HEK293T (cell line): ENCODE results near the gene TGDS.

Experiments
- CTCF ChIA-PET: fragments of 350-600 bp; formaldehyde crosslinking; extraction: SDS; loops from one replicate; lab custom pipeline; 2021; ENCODE audit warnings: antibody characterized with exemption, inconsistent platforms; lab: Yijun Ruan, JAX
- POLR2A ChIA-PET: fragments of 350-600 bp; formaldehyde crosslinking; extraction: SDS; loops from one replicate; lab custom pipeline; 2020; ENCODE audit warnings: antibody characterized with exemption, inconsistent platforms; lab: Yijun Ruan, JAX
- DNase-seq: peaks from one replicate; pipeline ENCODE4 v3.0.0; 2012; ENCODE audit warnings: mixed read lengths; ENCODE audit errors: extremely low spot score
- ARNT ChIP-seq: fragments of 450-650 bp; IDR thresholded peaks from 2 replicates; pipeline ENCODE4 v1.6.1; 2017; ENCODE audit warnings: mild to moderate bottlenecking
- BHLHE40 ChIP-seq: fragments of 450-650 bp; IDR thresholded peaks from 2 replicates; pipeline ENCODE4 v1.6.1; 2016; ENCODE audit warnings: mild to moderate bottlenecking, moderate library complexity, borderline replicate concordance
- CTBP1 ChIP-seq: fragments of 450-650 bp; IDR thresholded peaks from 2 replicates; pipeline ENCODE4 v1.6.1; 2016; ENCODE audit warnings: borderline replicate concordance
- ELF4 ChIP-seq: fragments of 450-650 bp; IDR thresholded peaks from 2 replicates; pipeline ENCODE4 v1.6.1; 2017; ENCODE audit warnings: antibody characterized with exemption
- FOXA1 ChIP-seq: fragments of 450-650 bp; IDR thresholded peaks from 2 replicates; pipeline ENCODE4 v1.6.1; 2016; ENCODE audit warnings: mild to moderate bottlenecking
- FOXK2 ChIP-seq: fragments of 450-650 bp; IDR thresholded peaks from 2 replicates; pipeline ENCODE4 v1.6.1; 2016; ENCODE audit warnings: mild to moderate bottlenecking
- FOXM1 ChIP-seq: fragments of 450-650 bp; IDR thresholded peaks from 2 replicates; pipeline ENCODE4 v1.6.1; 2017; ENCODE audit warnings: mild to moderate bottlenecking, borderline replicate concordance
- HDGF ChIP-seq: fragments of 450-650 bp; IDR thresholded peaks from 2 replicates; pipeline ENCODE4 v1.6.1; 2017; ENCODE audit warnings: antibody characterized with exemption, borderline replicate concordance
- L3MBTL2 ChIP-seq: fragments of 450-650 bp; conservative IDR thresholded peaks from 2 replicates; pipeline ENCODE4 v1.6.1; 2016; ENCODE audit warnings: mild to moderate bottlenecking
- LEF1 ChIP-seq: fragments of 450-650 bp; IDR thresholded peaks from 2 replicates; pipeline ENCODE4 v1.6.1; 2017; ENCODE audit warnings: mild to moderate bottlenecking, borderline replicate concordance
- NFRKB ChIP-seq: fragments of 450-650 bp; IDR thresholded peaks from 2 replicates; pipeline ENCODE4 v1.6.1; 2016; ENCODE audit warnings: mild to moderate bottlenecking, moderate library complexity
- SP1 ChIP-seq: fragments of 450-650 bp; IDR thresholded peaks from 2 replicates; pipeline ENCODE4 v1.6.1; 2017
- SUZ12 ChIP-seq: fragments of 450-650 bp; IDR thresholded peaks from 2 replicates; pipeline ENCODE4 v1.6.1; 2016; ENCODE audit warnings: mild to moderate bottlenecking
- TARDBP ChIP-seq: fragments of 450-650 bp; IDR thresholded peaks from 2 replicates; pipeline ENCODE4 v1.6.1; 2016
- ZNF384 ChIP-seq: fragments of 450-650 bp; IDR thresholded peaks from 2 replicates; pipeline ENCODE4 v1.6.1; 2016
- TF ChIP-seq, protein P1 (sequence below): fragments of 450-650 bp; IDR thresholded peaks from 2 replicates; pipeline ENCODE4 v1.6.1; 2016

The TGDS gene

GRCh38 chr13:94602467-94602866 lies 6.5 kb upstream of the TGDS start:
- ChIA-PET POLR2A (interaction anchor here (1.2 to 3.6 kb wide), 3 partner anchors 20 to 60 kb away, joined by 3 to 32 read pairs (median 6); no protein-coding TSS in a partner anchor), CTCF (no interaction called here)
- no peak for TF ChIP-seq ELF4
- TF ChIP-seq FOXK2, result no peak
- TF ChIP-seq SP1, result no peak
- TF ChIP-seq HDGF, result no peak
- TF ChIP-seq ARNT, result no peak
- no peak for TF ChIP-seq LEF1
- TF ChIP-seq BHLHE40, result no peak
- TF ChIP-seq ZNF384, result no peak; the same call in 1 of the 2 replicates
- no peak for TF ChIP-seq SUZ12
- no peak for TF ChIP-seq FOXM1
- TF ChIP-seq CTBP1, result no peak
- no peak for DNase-seq

GRCh38 chr13:94601446-94602431 lies 5.8 kb upstream of the TGDS start, which contains the start of gene GPR180:
GPR180 (plus strand) TSS chr13:94601857; CDS start chr13:94601928, 71 bp downstream.
- TF ChIP-seq ELF4 (no peak), SP1 (no peak), LEF1 (no peak; the same call in 1 of the 2 replicates), ZNF384 (no peak), HDGF (peak; percentile 99; the same call in 1 of the 2 replicates), FOXM1 (peak; percentile 80), FOXA1 (no peak), ARNT (no peak), FOXK2 (no peak), NFRKB (no peak), BHLHE40 (no peak), CTBP1 (peak; percentile 10; the same call in 1 of the 2 replicates), SUZ12 (no peak), L3MBTL2 (peak; percentile 100), TARDBP (no peak)
- TF ChIP-seq, protein P1, sequence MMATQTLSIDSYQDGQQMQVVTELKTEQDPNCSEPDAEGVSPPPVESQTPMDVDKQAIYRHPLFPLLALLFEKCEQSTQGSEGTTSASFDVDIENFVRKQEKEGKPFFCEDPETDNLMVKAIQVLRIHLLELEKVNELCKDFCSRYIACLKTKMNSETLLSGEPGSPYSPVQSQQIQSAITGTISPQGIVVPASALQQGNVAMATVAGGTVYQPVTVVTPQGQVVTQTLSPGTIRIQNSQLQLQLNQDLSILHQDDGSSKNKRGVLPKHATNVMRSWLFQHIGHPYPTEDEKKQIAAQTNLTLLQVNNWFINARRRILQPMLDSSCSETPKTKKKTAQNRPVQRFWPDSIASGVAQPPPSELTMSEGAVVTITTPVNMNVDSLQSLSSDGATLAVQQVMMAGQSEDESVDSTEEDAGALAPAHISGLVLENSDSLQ, result peak; percentile 92
- ChIA-PET CTCF (no interaction called here), POLR2A (interaction anchor here (0.6 to 3.6 kb wide), 7 partner anchors 9 to 168 kb away, joined by 3 to 32 read pairs (median 3); no protein-coding TSS in a partner anchor)
- peak; percentile 100 for DNase-seq

- CTCF ChIA-PET, result interaction anchor here (1.1 kb wide), 1 partner anchor 20 kb away, joined by 3 read pairs; no protein-coding TSS in a partner anchor
- POLR2A ChIA-PET, result interaction anchor here (3.6 kb wide), 1 partner anchor 50 kb away, joined by 32 read pairs; no protein-coding TSS in a partner anchor
- DNase-seq, result no peak
- TF ChIP-seq HDGF, result no peak
- no peak for TF ChIP-seq ELF4
- TF ChIP-seq LEF1, result no peak
- no peak for TF ChIP-seq L3MBTL2
- no peak for TF ChIP-seq CTBP1
- no peak for TF ChIP-seq NFRKB
- no peak for TF ChIP-seq TARDBP
- TF ChIP-seq ARNT, result no peak
- TF ChIP-seq FOXM1, result no peak
- TF ChIP-seq SP1, result no peak
- TF ChIP-seq ZNF384, result no peak
- TF ChIP-seq, protein P1, result no peak
- TF ChIP-seq FOXK2, result no peak
- no peak for TF ChIP-seq BHLHE40
- no peak for TF ChIP-seq SUZ12
- no peak for TF ChIP-seq FOXA1
Observed at GRCh38 chr13:94599877-94600276, 3.9 kb upstream of the TGDS start.

- POLR2A ChIA-PET, result interaction anchor here (1.1 kb wide), 1 partner anchor 48 kb away, joined by 3 read pairs; no protein-coding TSS in a partner anchor
- TF ChIP-seq L3MBTL2 (no peak), FOXA1 (no peak), ELF4 (no peak), LEF1 (no peak), HDGF (no peak), ARNT (no peak), BHLHE40 (no peak), SP1 (no peak), FOXK2 (no peak), CTBP1 (no peak), ZNF384 (no peak), TARDBP (no peak), SUZ12 (no peak), NFRKB (no peak), FOXM1 (no peak)
- TF ChIP-seq, protein P1, result no peak
- DNase-seq, result no peak
- CTCF ChIA-PET, result no interaction called here
Observed at GRCh38 chr13:94598281-94598680, 2.3 kb upstream of the TGDS start.

- POLR2A ChIA-PET, result interaction anchor here (0.7 to 2.6 kb wide), 34 partner anchors 9 to 1877 kb away, joined by 3 to 66 read pairs (median 5); no protein-coding TSS in a partner anchor
- no peak for DNase-seq
- no peak for TF ChIP-seq ELF4
- TF ChIP-seq NFRKB, result no peak
- TF ChIP-seq, protein P1, result no peak
- peak; percentile 49; the same call in 1 of the 2 replicates for TF ChIP-seq L3MBTL2
- no peak for TF ChIP-seq FOXA1
- TF ChIP-seq SP1, result no peak
- CTCF ChIA-PET, result interaction anchor here (1.0 to 1.4 kb wide), 3 partner anchors 21 to 160 kb away, joined by 3 to 5 read pairs (median 5); no protein-coding TSS in a partner anchor
Observed at GRCh38 chr13:94596575-94596971, 621 bp upstream of the TGDS start.
